NCI-H146 treated with DMSO at 0.1 percent for 48 hours (cell line): Measurements from ENCODE around the gene ZIM2.

ENCODE experiments used
- DNase-seq: peaks from one replicate; lab custom pipeline; 2025; ENCODE audit not compliant: unreplicated experiment; lab: John Stamatoyannopoulos, UW

Gene ZIM2

GRCh38 chr19:56811480-56811879, 29.0 kb downstream of the ZIM2 start:
- DNase-seq = no peak

- no peak for DNase-seq
Observed at GRCh38 chr19:56810260-56810659, 30.3 kb downstream of the ZIM2 start.

DNA sequence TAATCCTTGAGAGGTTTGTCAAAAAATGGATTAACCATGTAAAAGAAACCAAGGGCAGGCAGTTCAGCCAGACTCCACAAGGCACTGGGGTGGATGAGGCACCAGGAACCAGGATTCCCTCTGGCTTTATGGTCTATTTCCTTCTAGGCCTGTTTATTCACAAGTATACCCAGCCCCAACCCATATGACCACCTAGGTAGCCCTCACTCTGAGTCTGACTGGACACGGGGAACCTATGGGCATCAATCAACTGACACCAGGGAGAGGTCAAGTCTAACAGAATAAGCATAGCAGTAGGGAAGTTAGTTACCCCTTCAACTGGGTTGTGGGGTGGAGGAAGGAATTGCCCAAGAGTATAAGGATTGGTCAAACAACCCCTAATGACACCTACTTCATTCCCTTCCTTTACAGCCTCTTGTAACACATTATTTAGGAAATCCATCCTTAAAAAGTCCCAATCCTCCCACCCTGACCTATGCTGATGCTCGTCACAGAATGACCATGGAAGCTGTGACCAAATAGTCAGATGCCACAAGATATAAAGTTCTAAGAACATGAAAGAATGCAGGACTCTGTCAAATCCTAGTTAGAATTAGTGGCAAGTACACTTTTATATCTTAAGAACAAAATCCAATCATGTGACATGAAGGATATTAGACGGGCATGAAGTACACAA, 31.7 kb downstream of the ZIM2 start:
- no peak for DNase-seq

GRCh38 chr19:56806639-56807038, 33.9 kb downstream of the ZIM2 start:
- DNase-seq = no peak

GRCh38 chr19:56778351-56778750, 62.2 kb downstream of the ZIM2 start:
- no peak for DNase-seq

- no peak for DNase-seq
Observed at GRCh38 chr19:56769650-56770049, 70.9 kb downstream of the ZIM2 start.

GRCh38 chr19:56765137-56765536, 75.4 kb downstream of the ZIM2 start:
- DNase-seq = no peak

DNA sequence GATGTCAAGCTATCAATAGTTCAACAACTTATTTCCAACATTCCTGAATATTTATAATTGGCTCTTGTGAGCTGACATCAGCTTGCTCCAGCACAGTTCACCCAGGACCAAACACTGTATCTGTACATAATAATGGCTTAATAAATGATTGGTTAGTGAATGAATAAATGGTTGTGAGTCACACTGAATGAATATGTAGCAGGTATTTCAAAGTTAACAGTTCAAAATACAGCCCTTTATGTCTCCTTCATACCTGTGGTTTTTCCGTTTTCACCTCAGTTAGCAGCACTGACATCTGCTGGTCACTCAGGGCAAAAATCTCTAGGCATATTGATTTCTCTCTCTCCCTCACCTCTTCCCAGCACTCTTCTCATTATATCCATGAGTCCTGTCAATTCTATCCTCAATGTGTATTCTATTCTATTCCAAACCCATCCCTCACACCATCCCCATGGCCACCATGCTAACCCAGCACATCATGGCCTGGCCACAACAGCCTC, 76.3 kb downstream of the ZIM2 start:
- DNase-seq = no peak

GRCh38 chr19:56760842-56761241, 79.7 kb downstream of the ZIM2 start:
- no peak for DNase-seq

- DNase-seq = no peak
Observed at GRCh38 chr19:56759531-56759930, 81.0 kb downstream of the ZIM2 start.

GRCh38 chr19:56751078-56751489, 89.4 kb downstream of the ZIM2 start:
- no peak for DNase-seq

GRCh38 chr19:56750658-56751057, 89.9 kb downstream of the ZIM2 start:
- DNase-seq = no peak

DNA sequence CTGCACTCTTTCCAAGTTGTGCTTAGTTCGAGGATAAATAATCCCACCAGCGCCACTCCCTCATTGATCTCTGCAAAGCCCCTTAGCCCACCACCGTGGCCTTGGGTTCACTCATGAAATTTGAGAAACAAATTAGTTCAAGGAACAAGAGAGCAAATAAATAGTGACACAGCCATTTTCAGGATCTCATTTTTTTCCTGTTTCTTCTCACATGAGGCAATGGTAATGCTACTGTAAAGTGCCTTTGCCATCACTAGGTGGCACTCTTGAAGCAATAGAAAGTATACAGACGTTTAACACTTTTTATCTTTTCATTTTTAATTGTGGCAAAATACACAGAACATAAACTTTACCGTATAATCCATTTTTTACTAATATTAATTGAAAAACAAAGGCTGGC, 92.1 kb downstream of the ZIM2 start:
- no peak for DNase-seq

DNA sequence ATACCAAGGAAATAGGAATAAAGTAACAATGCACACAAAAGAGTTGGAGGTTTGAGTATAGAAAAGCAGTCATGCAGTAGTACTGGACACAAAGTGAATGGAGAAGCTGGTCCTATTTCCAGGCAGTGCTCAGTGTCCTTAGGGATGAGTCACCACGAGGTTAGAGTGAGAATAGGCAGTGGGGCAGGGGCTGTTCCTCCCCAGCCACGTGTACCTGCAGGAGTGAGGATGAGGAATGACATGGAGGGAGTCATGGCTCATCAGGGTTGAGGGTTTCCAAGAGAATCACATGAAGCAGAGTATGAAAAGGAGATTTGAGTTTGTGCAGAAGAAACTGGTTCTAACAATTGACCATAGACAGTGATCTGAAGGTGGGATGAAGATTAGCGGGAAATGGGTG, 94.2 kb downstream of the ZIM2 start:
- no peak for DNase-seq

GRCh38 chr19:56740501-56740900, 100.0 kb downstream of the ZIM2 start:
- DNase-seq = no peak

DNA sequence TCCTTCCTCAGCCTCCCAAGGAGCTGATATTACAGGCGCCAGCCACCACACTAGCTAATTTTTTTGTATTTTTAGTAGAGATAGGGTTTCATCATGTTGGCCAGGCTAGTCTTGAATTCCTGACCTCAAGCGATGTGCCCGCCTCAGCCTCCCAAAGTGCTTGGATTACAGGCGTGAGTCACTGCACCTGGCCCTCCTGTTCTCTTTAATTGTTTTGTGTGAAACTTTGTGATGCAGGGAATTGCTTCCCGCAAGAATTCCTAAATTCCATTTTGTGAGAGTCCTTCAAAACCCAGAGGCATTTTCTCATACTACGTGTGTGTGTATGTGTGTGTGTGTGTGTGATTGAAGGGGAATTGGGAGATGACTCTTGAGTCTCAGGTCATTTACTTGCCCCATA, 104.0 kb downstream of the ZIM2 start:
- DNase-seq = no peak

GRCh38 chr19:56732976-56733375, 107.5 kb downstream of the ZIM2 start:
- no peak for DNase-seq

GRCh38 chr19:56727677-56728076, 112.8 kb downstream of the ZIM2 start:
- DNase-seq = no peak

DNA sequence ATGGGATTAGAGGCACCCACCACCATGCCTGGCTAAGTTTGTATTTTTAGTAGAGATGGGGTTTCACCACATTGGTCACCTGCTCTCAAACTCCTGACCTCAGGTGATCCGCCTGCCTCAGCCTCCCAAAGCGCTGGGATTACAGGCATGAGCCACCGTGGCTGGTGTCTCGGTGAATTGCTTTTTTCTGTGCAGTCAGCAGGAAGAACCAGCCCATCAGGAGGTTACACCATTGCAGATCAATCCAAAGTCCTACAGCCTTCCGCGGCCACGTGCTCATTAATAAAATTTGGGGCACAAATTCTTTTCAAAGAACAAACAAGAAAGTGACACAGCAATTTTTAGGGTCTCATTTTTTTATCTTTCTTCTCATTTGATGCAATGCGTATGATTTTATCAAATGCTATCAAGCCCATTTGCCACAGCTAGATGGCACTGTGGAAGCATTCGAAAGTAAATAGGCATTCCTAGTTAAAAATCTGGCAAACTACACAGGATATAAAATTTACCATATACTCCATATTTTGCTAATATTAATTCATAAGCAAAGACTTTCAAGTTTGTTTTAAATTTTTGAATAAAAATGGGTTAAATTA, 114.6 kb downstream of the ZIM2 start:
- DNase-seq = no peak
